ENCODE results near the gene MAN2B2. TPM values are rescaled to one million over a fixed set of nuclear protein-coding genes. Genes with fewer than 3 reads are reported as not detected.

Gene MAN2B2
- total and polyA plus RNA-seq, 12 donors = 6.0 to 27.1 (median 18.2) TPM

DNA sequence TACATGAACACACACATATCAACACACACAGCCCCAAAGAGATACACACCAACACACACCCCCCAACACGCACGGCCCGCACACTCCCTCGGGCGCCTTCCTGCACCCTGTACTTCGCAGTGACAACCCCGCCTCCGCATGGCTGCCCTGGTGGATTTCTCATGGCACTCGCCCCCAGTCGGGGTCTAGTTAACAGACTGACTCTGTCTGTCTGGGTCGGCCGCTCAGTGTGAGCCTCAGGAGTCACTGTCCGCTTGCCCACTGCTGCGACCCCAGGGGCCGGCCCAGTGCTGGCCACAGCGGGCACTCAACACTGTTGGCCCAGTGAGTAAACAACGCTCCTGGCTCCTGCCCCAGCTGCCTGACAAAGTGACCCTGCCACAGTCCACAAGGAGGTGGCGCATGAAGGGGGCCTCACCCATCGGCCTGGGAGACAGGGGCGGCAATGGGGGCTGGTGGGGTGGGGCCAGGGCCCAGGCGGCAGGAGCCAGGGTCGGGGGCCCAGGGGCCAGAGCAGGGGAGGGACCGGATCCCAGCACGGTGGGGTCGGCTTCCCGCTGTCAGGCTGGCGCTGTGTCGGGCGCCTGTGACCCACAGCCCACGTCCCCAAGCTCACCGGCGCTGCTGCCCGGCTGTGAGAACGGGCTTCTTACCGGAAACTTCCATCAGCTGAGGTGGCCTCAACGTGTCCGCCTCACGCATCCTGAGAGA, 40.2 kb upstream of the MAN2B2 start:
- intact Hi-C loops (cut with DNase I) = no loop called here

DNA sequence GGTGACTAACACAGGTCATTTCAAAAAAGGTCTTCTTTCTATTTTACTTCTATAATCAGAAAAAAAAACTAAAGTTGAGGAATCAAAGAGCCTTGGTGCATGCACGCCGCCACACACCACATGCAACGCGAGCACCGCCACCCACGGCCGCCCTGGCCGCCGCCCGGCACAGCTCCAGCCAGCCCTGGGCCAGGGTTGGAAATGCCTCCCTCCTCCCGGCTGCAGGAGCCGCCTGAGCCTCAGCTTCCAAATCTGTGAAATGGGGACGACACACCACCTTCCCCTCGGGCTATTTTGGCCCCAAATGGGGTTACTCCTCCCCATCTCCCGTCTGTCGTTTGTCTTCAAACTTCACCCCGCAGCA, 39.7 kb upstream of the MAN2B2 start:
- WGBS, 2 donors = 89 to 90% methylated on average over 17 of the region's 17 CpGs
- TF ChIP-seq, protein P1, sequence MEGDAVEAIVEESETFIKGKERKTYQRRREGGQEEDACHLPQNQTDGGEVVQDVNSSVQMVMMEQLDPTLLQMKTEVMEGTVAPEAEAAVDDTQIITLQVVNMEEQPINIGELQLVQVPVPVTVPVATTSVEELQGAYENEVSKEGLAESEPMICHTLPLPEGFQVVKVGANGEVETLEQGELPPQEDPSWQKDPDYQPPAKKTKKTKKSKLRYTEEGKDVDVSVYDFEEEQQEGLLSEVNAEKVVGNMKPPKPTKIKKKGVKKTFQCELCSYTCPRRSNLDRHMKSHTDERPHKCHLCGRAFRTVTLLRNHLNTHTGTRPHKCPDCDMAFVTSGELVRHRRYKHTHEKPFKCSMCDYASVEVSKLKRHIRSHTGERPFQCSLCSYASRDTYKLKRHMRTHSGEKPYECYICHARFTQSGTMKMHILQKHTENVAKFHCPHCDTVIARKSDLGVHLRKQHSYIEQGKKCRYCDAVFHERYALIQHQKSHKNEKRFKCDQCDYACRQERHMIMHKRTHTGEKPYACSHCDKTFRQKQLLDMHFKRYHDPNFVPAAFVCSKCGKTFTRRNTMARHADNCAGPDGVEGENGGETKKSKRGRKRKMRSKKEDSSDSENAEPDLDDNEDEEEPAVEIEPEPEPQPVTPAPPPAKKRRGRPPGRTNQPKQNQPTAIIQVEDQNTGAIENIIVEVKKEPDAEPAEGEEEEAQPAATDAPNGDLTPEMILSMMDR (IDR thresholded peaks at IDR 0.05) = no peak
- Histone ChIP-seq H3K27ac (no peak overlapping the region), H3K27me3 (peaks cover 0 to 44% (median 18%) of the 10 kb centered on the region in 7 donors), H3K36me3 (no peaks in the 10 kb centered on the region), H3K9me3 (peaks cover 0 to 7% (median 0%) of the 10 kb centered on the region in 11 donors), H3K4me3 (no peak overlapping the region), H3K4me1 (no peaks in the 10 kb centered on the region)
- intact Hi-C loops (cut with DNase I) = no loop called here
- DNase-seq = no peak
- no peak for ATAC-seq

More for the DNA sequence above, 40.2 kb upstream of the MAN2B2 start:
- H3K9me3 ChIP-seq = peaks cover 0 to 4% (median 0%) of the 10 kb centered on the region in 11 donors
- whole genome bisulfite sequencing, 2 donors = 87 to 92% methylated on average over 38 of the region's 38 CpGs
- H3K27ac ChIP-seq = no peak overlapping the region
- no peak overlapping the region for H3K4me3 ChIP-seq
- no peaks in the 10 kb centered on the region for H3K36me3 ChIP-seq
- no peaks in the 10 kb centered on the region for H3K4me1 ChIP-seq
- TF ChIP-seq, protein P1 (IDR thresholded peaks at IDR 0.05) = no peak
- H3K27me3 ChIP-seq = peaks cover 0 to 47% (median 14%) of the 10 kb centered on the region in 7 donors
- DNase-seq = no peak
- no peak for ATAC-seq

DNA sequence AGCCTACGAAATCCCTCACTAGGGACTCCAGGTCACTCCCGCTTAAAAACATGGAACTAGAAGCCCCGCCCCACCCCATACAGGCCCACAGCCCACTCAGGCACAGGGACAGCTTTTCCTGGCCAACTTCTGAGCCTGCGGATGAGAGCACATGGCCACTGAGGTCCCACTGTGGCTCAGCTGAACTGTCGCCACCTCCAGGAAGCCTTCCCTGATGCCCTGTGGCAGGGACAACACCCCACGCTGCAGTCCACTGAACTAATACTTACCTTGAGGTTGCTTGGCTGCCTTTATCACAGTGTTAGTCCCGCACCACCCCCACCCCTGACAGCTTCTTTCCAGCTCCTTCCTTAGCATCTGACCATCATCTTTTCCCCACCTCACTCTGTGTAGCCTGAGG, 39.3 kb upstream of the MAN2B2 start:
- 87 to 88% methylated on average over 7 of the region's 7 CpGs for WGBS, 2 donors
- peaks cover 0 to 11% (median 3%) of the 10 kb centered on the region in 11 donors for H3K9me3 ChIP-seq
- H3K36me3 ChIP-seq = no peaks in the 10 kb centered on the region
- no peaks in the 10 kb centered on the region for H3K4me1 ChIP-seq
- H3K27me3 ChIP-seq = peaks cover 0 to 44% (median 15%) of the 10 kb centered on the region in 7 donors
- intact Hi-C loops (cut with DNase I) = no loop called here
- H3K4me3 ChIP-seq = no peak overlapping the region
- TF ChIP-seq, protein P1 (IDR thresholded peaks at IDR 0.05) = no peak
- DNase-seq (no peak), ATAC-seq (no peak)
- H3K27ac ChIP-seq = no peak overlapping the region

DNA sequence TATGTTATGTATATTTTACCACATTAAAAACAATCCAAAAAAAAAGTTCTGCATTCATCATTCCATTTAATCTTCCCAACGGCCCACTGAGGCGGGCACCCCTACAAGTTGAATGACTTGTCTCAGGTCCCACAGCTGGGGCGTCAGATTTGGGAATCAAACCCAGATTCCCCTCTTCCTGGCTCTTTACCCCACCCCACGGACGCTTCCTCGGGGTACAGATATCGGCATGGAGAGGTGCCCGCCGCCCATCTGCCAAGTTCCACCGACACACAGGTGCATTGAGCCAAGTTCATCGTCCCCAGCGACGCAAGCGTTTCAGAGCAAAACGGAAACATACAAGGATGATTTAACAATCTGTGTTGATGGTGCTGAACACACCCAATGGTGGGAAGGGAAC, 36.9 kb upstream of the MAN2B2 start:
- Histone ChIP-seq H3K27ac (no peak overlapping the region), H3K9me3 (peaks cover 0 to 14% (median 7%) of the 10 kb centered on the region in 11 donors), H3K36me3 (no peaks in the 10 kb centered on the region), H3K4me1 (no peaks in the 10 kb centered on the region), H3K27me3 (peaks cover 0 to 36% (median 15%) of the 10 kb centered on the region in 7 donors), H3K4me3 (no peak overlapping the region)
- TF ChIP-seq, protein P1 (IDR thresholded peaks at IDR 0.05) = no peak
- WGBS, 2 donors = 85 to 95% methylated on average over 15 of the region's 15 CpGs
- DNase-seq (no peak), ATAC-seq (no peak)
- intact Hi-C loops (cut with DNase I) = no loop called here
